Measurements from ENCODE around the gene FRS2.

Gene FRS2

DNA sequence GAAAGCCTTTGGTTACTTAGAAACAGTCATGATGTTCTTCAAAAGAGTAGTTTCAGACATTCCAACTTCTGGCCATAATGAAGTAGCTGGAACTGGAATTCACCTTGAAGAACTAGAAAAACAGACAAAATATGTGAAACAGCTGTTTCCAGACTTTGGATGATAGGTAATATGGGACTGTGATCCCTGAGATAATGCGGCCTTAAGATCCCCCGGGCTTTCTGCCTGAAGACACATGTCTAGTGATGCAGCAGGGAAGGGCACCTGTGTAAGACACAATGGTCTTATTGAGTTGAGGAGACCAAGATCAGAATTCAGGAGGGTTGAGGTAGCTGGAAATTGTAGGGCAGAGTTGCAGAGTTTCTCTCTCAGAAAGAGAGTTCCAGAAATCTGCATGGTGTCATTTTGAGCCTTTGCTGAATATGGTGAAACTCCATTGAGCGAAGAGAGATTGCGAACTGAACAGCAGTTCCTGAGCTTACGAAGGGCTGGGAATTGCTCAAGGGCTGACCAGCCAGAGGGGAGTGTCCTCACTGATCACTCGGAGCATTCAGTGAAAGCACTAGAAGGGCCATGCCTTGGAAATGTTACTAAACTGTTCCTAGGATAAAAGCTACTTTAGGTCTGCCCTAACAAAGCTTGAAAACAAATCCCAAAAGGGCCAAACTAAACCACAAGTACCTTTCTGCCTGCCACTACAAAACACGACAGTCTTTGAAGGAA, 41.7 kb upstream of the FRS2 start:
- TF ChIP-seq FOXP2 (optimal IDR thresholded peaks at IDR 0.05; ENCODE audit: borderline replicate concordance, extremely low read depth, extremely low read length, insufficient read depth) (no peak), POLR2AphosphoS5 (IDR thresholded peaks at IDR 0.05; ENCODE audit: low read depth, low read length) (no peak), SIN3A (IDR thresholded peaks at IDR 0.05; ENCODE audit: borderline replicate concordance, insufficient read depth, low read length) (no peak), TAF1 (IDR thresholded peaks at IDR 0.05; ENCODE audit: borderline replicate concordance, insufficient read depth, low read length) (no peak), REST (IDR thresholded peaks at IDR 0.05; ENCODE audit: insufficient read depth in 1 of 2, low read depth in 2 of 2, low read length in 2 of 2) (no peak)

DNA sequence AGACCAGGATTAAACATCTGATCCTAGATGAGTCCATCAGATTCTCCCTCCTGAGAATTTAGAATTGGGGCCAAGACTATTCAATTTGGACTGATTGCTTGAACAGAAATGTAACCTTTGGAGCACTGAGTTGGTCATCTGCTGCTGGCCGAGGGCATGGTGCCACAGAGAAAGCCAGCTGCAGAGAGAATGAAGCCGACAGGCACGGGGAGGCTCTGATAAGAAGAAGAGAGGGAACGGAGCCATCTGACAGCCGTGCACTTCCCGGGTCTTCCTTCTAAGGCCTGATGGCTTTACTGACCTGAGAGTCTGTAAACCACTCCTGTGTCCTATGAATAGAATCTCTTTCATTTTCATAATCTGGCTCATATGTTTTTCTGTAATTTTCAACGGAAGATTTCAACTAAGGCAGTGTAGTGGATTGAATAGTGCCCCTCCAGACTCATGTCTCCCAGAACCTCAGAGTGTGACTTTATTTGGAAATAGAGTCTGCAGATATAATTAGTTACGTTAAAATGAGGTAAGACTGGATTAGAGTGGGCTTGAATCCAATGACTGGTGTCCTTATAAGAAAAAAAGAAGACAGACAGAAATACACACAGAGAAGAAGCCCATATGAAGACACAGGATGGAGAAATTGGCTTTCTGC, 39.1 kb upstream of the FRS2 start:
- TF ChIP-seq TAF1 (IDR thresholded peaks at IDR 0.05; ENCODE audit: borderline replicate concordance, insufficient read depth, low read length) (no peak), FOXP2 (optimal IDR thresholded peaks at IDR 0.05; ENCODE audit: borderline replicate concordance, extremely low read depth, extremely low read length, insufficient read depth) (no peak), SIN3A (IDR thresholded peaks at IDR 0.05; ENCODE audit: borderline replicate concordance, insufficient read depth, low read length) (no peak)

GRCh38 chr12:69431591-69432222, 38.5 kb upstream of the FRS2 start:
- no peak for TF ChIP-seq FOXP2 (optimal IDR thresholded peaks at IDR 0.05; ENCODE audit: borderline replicate concordance, extremely low read depth, extremely low read length, insufficient read depth)
- TF ChIP-seq REST (IDR thresholded peaks at IDR 0.05; ENCODE audit: insufficient read depth in 1 of 2, low read depth in 2 of 2, low read length in 2 of 2) = no peak
- TF ChIP-seq TAF1 (IDR thresholded peaks at IDR 0.05; ENCODE audit: borderline replicate concordance, insufficient read depth, low read length) = no peak
- TF ChIP-seq POLR2AphosphoS5 (IDR thresholded peaks at IDR 0.05; ENCODE audit: low read depth, low read length) = no peak

GRCh38 chr12:69433653-69434052, 36.5 kb upstream of the FRS2 start:
- TF ChIP-seq POLR2AphosphoS5 (IDR thresholded peaks at IDR 0.05; ENCODE audit: low read depth, low read length) (no peak), FOXP2 (optimal IDR thresholded peaks at IDR 0.05; ENCODE audit: borderline replicate concordance, extremely low read depth, extremely low read length, insufficient read depth) (no peak), REST (IDR thresholded peaks at IDR 0.05; ENCODE audit: insufficient read depth in 1 of 2, low read depth in 2 of 2, low read length in 2 of 2) (no peak), SIN3A (IDR thresholded peaks at IDR 0.05; ENCODE audit: borderline replicate concordance, insufficient read depth, low read length) (no peak), TAF1 (IDR thresholded peaks at IDR 0.05; ENCODE audit: borderline replicate concordance, insufficient read depth, low read length) (no peak)

GRCh38 chr12:69435644-69436043, 34.5 kb upstream of the FRS2 start:
- TF ChIP-seq REST (IDR thresholded peaks at IDR 0.05; ENCODE audit: insufficient read depth in 1 of 2, low read depth in 2 of 2, low read length in 2 of 2) = no peak
- TF ChIP-seq TAF1 (IDR thresholded peaks at IDR 0.05; ENCODE audit: borderline replicate concordance, insufficient read depth, low read length) = no peak
- TF ChIP-seq POLR2AphosphoS5 (IDR thresholded peaks at IDR 0.05; ENCODE audit: low read depth, low read length) = no peak
- no peak for TF ChIP-seq SIN3A (IDR thresholded peaks at IDR 0.05; ENCODE audit: borderline replicate concordance, insufficient read depth, low read length)
- no peak for TF ChIP-seq FOXP2 (optimal IDR thresholded peaks at IDR 0.05; ENCODE audit: borderline replicate concordance, extremely low read depth, extremely low read length, insufficient read depth)

All from PFSK-1 (cell line).